DMS114 treated with DMSO at 0.1 percent for 48 hours (cell line): ENCODE measurements around the gene PEAK3.

ENCODE experiments used
- DNase-seq: peaks from one replicate; lab custom pipeline; 2025; ENCODE audit not compliant: unreplicated experiment; lab: John Stamatoyannopoulos, UW

PEAK3 gene

DNA sequence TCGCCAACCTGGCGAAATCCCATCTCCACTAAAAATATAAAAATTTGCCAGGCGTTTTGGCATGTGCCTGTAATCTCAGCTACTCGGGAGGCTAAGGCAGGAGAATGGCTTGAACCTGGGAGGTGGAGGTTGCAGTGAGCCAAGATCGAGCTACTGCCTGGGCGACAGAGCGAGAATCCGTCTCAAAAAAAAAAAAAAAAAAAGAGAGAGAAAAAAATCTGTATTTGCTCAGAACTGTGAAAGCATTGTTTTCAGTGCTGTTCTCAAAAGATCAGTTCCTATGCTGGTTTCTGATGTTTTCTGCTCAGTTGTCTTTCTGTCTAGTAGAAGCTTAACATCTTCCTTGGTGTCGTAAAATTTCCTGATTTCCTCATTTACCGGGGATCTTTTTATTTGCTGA lies 42.8 kb downstream of the PEAK3 start:
- DNase-seq, result no peak

DNA sequence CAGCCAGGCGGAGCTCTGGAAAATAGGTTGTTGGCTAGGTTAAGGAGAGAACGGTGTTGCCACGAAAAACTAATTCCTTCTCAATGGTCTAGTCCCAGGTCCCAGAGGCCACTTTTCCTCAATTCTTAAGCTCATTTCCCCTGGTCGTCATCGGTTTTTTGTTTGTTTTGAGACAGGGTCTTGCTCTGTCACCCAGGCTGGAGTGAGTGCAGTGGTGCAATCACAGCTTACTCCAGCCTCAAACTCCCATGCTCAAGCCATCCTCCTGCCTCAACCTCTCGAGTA lies 44.2 kb downstream of the PEAK3 start:
- no peak for DNase-seq

DNA sequence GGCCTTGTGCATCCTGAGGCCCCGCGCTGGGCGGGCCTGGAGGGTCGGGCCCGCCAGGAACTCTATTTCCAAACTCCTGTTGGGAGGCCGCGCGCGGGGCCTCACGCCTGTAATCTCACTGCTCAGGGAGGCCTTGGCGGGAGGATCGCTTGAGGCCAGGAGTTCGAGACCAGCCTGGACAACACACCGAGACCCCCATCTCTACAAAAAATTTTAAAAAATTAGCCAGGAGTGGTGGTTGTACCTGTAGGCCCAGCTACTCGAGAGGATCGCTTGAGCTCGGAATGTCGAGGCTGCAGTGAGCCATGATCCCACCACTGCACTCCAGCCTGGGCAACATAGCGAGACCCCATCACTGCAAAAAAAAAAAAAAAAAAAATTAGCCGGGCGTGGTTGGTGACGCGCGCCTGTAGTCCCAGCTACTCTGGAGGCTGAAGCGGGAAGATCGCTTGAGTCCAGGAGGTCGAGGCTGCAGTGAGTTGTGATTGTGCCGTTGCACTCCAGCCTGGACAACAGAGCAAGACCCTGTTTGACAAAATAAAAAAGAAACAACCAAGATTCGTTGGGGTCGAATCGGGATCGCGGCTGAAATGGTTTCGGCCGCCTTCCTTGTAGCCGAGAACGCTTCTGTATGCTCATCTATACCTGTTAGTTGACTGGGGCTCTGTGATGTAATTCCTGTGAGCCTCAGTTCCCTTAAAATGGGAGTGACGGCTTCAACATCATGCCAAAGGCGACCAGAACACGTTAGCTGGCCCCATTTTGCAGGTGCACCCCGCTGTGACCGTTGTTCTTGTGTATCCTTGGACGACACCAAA lies 44.7 kb downstream of the PEAK3 start:
- no peak for DNase-seq

DNA sequence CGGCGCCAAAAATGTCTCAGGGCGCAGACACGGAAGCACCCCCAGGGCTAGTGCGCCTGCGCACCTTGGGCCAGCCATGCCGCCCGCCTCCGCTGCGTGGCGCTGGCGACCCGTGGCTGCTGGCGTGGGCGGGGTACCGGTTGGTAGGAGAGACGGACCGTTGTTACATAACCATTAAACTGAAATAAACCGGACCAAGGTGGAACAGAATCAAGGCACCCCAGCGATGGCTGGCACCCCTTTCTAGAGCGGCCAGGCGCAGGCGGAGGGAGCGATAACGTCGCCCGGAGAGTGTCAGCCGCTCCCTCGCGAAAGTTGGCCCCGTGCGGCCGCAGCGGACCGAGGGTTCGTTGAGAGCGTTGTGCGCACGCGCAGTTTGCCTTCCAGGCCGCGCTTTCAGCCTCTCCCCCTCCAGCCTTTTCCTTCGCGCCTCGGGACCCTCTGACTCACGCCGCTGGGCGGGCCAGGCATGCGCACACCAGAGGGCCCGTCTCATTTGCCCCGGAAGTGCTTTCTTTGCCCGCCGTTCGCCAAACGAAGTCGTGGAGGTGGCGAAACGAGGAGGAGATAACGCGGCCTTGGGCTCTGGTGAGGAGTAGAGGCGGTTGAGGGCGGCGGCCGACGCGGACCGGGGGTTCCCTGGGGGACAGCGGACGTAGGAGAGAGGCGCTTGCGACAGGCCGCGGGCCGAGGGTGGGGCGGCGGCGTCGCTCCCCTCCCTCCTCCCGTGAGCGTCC lies 45.5 kb downstream of the PEAK3 start, which contains the start of the genes PLEKHJ1 and SF3A2:
TSS of gene PLEKHJ1 (minus strand) at position 16 of the 737 bp plus-strand sequence. CDS start 81 bp downstream, outside the sequence.
TSS of gene SF3A2 (plus strand) at position 511 of the 737 bp plus-strand sequence. CDS start 6,595 bp downstream, outside the sequence.
- DNase-seq, result peak; percentile 83

DNA sequence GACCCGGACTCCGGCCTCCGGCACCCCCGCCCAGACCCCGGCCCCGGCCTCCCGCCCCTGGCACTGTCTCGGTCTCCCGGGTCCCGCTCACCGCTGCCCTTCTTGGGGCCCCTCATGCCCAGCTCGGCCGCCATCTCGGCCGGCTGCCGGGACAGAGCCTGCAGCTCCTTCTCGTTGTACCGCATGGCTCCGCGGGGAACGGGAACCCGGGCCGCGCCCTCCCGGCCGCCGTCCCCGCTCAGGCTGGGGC lies 46.0 kb downstream of the PEAK3 start:
- DNase-seq, result no peak

DNA sequence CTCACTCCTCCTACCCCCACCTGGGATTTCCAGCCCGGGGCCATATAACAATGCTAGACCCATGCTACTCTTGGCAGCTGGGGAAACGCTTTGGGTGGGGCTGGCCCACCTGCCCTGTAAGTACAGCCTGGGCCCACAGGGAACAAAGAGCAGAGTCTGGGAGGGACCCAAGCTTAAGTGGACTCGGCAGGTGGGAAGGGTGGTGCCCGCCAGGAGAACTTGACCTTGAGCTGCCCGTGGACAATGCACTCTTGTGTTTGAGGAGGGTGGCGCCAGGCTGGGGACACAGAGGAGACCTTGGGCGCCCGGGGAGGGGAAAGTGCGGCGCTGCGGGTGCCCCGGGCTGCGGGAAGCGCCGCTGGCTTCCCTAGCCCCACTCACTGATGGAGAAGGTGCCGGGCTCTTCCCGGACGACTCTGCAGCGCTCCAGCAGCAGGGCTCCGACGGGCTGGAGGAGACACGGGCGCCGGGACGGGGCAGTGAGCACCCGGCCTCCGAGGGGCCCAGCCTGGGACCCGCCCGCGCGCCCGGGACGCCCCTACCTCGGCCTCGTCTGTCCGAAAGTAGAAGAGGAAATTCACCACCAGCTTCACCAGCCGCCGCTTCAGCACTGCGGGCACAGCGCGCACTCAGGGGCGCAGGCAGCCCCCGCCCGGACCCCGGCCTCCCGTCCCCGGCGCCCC lies 46.5 kb downstream of the PEAK3 start:
- DNase-seq, result no peak

DNA sequence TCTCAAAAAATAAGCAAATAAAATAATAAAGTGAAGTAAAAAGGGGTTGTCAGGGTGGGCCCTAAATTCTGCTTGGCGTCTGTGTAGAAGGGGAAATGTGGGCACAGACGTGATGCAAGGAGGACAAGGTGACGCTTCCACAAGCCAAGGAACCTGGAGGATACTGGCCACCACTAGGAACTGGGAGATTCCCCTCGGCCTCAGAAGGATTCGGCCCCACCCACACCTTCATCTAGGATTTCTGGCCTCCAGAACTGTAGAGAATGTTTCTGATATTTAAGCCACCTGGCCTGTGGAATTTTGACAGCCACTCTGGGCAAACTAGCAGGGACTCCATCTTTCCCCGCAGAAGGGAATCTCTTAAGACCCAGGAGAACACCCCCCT lies 47.0 kb downstream of the PEAK3 start:
- no peak for DNase-seq

DNA sequence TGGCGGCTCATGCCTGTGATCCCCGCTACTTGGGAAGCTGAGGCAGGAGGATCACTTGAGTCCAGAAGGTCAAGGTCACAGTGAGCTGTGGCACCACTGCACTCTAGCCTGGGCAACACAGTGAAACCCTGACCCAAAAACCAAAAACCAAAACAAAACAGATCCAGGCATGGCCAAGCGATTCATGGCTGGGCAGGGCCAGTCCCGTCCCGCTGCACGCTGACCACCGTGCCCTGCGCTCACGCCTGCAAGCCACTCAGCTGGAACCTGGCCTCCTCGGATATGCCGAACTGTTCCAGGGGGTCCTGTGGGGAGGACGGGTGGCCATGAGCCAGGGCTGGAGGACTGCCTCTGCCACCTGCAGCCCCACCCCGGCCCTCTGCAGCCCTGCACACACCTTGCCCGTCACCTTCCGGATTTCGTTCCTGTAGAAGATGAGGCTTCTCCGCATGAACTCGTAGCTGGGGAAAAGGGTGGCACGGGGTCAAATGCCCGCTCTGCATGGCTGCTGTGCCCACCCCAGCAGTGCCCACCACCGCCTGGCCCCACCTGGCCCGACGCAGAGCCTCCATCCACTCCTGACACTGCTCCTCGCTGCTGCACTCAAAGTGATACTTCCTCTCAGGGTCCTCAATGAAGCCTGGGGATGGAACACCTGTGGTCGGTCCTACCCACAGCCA lies 48.2 kb downstream of the PEAK3 start:
- DNase-seq, result no peak

DNA sequence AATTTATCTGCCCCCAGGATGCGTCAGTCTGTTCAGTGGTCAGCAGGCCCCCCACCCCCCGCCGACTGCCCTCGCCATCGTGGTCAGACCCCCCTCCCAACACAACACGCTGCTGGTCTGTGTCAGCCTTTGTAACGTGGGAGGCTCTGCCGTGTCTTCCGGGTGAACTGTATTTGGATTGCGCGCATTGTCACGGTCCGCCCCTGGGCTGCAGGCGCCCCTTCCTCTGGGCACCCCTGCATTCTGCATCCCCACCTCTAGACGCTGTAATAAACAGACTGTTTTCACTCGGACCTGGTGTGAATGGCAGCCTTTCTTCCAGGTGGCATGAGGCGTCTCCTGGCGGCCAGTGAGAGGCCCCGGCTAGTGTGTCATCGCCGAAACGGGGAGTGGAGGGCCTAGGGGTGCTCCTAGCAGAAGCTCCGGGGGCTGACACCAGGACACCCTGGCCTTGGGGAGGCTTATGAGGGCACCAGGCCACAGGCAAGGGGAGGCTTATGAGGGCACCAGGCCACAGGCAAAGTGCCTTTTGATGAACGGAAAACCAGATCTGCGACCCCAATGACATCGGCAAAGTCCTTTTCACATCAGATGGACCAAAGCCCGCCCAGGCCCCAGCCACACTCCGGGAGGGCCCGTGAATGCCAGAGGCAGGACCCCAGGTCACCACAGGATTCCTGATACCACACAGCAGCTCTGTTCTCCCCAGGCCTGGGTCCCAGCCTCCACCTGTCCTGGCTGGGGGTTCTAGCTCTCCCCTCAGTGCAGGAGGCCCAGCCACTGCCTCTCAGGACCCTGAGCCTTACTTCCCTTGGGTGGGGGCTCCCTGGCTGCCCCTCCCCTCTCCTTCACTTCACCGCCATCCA lies 49.5 kb downstream of the PEAK3 start:
- DNase-seq, result no peak

DNA sequence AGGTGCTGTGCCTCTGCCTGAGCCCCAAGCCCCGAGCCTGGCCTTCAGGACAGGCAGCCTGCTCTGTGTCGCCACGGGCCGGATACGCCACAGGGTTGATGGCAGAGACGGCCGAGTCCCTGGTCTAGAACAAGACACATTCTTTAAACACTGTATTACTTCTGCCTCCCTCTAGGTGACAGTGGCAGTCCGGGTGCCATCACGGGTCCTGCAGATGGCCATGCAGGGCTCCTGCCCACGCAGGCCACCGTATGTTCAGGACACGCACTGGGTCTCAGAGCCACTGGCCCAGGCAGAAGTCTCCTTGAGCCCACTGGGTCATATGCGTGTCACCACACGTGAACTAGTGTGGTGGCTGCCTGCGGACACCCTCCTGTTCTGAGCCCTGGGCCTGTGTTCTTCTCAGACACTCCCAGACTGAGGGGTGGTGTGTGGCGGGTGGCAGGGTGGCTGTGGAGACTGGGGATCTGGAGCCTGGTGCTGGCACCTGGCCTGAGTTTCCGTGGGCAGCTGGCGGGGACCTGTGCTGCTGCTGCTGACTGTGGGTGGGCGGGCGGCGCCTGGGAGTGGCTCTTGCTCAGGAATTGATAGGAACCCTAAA lies 50.3 kb downstream of the PEAK3 start:
- no peak for DNase-seq

DNA sequence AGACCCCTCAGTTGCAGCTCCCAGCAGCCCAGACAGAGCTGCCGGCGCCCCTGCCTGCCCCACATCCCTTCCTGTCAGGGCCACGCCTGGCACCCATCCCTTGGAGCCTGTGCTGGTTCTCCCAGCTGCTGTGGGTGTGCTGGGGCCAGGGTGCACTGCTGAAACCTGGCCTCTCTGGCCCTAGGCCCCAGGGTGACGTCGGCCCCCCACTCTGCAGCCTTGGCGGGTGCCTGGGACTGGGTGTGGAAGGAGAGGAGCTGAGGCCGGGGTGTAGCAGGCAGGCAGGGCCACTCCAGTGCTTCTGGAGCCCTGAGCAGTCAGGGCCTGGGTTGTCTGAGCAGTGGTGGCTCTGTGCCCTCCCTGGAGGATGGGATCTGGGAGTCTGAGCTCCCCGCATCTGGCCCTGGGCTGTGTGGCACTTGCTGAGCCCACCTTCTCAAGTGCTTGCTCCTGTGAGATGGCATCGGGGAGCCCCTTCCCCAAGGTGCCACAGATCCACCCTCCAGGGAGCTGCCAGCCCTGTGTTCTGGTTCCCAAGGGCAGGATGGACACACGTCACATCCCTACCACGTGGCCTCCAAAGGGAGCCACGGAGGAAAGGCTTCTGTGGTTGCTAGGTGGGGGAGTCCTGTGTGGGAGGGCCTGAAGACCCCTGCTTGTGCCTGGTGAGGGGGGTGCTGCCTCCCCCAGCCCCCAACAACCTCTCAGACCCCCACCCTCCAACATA lies 51.0 kb downstream of the PEAK3 start:
- DNase-seq, result no peak

DNA sequence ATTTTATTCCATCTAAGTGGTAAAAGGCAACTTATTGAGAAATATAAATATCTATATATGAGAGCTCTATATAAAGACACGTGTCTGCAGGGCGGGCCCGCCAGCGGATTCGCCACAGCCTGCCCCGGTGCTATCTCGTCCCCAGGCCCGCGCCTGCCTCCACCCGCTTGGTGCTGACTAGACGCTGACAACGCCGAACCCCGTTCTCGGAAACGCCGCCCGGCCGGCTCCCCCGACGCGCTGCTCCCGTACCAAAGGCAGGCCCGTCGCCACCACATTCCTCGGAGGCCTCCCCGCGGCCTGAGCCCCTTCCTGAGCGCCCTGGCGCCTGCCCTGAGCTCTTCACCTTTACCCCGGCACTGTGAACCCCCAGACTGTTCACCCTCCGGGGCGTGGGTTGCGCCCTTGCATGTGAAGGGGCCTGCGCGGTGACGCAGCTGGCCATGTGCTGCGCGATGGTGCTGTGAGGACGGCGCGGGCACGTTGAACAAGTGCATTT lies 51.9 kb downstream of the PEAK3 start:
- DNase-seq, result no peak

DNA sequence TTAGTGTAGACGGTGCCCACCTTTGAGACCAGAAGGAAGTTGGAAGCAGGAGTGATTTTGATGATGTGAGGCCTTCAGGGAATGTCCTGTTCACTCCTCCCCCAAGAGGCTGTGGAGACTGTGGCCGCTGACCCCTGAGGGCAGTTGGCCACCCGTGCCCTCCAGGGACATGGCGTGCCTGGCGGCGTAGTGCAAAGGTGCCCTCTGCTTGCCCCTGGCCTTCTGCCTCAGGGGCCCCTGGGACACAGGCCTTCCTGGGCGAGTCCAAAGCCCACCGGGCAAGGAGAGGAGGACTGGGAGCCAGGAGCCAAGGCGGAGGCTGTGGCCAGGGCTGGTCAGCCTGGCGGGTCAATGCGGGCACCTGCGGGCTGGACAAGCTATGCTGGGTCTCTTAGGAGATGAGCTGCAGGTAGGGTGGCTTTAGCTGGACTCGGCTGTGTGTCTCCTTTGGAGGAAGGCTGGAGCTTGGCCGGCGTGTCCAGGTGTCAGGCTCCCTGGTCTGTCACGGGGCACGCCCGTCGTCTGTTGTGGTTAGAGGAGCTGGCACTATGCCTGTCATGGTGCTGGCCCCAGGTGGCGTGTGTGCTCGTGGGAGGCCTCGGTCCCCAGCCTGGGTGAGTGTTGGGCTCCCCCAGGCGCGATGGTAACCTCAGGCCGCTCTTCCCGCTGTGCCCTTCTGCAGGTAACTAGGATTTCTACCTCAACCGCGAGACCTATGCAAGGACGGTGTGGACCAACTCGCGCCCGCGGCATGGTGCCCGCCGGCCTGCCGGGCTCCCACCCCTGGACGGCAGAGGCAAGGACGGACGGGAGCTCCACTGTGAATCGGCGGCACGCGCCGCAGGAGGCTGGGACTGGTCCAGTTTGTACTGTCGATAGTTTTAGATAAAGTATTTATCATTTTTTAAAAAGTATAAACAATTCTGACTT lies 52.6 kb downstream of the PEAK3 start:
- no peak for DNase-seq

DNA sequence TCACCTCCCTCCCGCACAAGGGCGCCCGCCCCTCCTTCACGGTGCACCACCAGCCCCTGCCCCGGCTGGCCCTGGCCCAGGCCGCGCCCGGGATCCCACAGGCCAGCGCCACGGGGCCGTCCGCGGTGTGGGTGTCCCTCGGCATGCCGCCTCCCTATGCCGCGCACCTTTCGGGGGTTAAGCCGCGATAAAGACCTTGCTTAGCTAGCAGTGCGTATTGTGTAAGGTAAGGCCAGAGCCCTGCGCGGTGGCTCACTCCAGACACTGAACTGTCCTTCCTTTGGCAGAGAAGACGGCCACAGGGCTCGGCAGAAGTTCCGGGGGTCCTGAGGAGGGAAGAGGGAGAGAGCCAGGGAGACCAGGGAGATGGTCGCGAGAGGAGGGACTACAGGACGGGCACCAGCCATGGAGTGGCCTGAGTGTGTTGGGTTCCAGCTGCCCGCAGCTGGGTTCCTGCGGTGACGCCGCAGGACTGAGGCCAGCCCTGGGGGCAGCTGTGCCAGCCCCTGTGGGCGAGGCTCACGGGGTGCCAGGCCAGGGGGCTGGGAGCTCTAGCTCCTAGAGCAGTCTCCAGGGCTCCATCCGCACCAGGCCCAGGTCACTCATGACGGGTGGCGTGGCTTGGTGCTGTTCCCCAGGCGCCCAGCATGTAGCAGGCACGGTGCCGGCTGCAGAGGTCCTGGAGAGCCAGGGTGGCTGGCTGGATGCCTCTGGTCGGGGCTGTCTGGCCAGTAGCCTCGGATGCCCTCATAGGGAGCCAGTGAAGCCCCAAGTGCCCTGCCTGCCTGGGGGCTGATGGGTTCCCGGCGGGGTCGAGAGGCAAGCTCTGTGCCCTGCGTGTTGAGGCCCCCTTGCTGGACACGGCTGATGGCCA lies 53.6 kb downstream of the PEAK3 start:
- no peak for DNase-seq

DNA sequence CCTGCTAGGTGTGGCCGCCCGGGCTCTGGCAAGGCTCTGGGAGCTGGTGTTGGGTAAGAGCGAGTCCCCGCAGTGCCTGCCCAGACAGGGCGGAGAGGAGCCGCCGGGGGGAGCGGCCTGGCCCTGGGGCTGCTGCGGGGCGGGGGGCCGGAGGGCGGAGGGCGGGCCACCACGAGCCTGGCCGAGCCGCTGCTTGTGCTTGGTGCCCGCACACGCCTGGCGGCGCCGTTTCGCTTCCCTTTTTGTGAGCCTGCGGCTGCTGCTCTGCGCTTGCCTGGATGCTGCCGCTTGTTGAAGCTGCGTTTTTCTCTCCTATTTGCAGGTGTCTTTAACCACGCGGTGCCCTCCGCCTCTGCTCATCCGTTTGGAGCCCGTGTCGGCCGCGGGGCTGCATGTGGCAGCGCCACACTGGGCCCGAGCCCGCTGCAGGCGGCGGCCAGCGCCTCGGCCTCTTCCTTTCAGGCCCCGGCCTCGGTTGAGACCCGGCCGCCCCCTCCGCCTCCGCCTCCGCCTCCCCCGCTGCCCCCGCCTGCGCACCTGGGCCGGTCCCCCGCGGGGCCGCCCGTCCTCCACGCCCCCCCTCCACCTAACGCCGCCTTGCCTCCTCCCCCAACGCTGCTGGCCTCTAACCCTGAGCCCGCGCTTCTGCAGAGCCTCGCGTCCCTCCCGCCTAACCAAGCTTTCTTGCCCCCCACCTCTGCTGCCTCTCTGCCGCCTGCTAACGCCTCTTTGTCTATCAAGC lies 54.4 kb downstream of the PEAK3 start:
- DNase-seq, result no peak

DNA sequence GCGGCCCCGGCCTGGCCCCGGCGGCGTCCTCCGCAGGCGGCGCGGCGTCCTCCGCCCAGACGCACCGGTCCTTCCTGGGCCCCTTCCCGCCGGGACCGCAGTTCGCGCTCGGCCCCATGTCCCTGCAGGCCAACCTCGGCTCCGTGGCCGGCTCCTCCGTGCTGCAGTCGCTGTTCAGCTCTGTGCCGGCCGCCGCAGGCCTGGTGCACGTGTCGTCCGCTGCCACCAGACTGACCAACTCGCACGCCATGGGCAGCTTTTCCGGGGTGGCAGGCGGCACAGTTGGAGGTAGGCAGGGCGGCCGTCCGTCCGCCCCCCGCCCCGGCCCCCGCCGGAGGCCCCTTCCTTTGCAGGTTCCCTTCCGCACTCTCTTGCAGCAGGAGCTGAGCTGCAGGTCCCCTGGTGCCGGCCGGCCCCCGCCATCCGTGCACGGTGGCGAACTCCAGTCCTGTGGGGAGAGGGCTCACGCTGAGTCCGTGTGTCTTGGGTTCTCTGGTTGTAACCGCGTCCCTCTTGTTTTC lies 55.1 kb downstream of the PEAK3 start:
- DNase-seq, result no peak
